Measurements from ENCODE around the gene HOXC10. TPM values are rescaled to one million over a fixed set of nuclear protein-coding genes. Genes with fewer than 3 reads are reported as not detected.

The HOXC10 gene
- total RNA-seq, 1 experiment from 2014 or later: 18.7 TPM

DNA sequence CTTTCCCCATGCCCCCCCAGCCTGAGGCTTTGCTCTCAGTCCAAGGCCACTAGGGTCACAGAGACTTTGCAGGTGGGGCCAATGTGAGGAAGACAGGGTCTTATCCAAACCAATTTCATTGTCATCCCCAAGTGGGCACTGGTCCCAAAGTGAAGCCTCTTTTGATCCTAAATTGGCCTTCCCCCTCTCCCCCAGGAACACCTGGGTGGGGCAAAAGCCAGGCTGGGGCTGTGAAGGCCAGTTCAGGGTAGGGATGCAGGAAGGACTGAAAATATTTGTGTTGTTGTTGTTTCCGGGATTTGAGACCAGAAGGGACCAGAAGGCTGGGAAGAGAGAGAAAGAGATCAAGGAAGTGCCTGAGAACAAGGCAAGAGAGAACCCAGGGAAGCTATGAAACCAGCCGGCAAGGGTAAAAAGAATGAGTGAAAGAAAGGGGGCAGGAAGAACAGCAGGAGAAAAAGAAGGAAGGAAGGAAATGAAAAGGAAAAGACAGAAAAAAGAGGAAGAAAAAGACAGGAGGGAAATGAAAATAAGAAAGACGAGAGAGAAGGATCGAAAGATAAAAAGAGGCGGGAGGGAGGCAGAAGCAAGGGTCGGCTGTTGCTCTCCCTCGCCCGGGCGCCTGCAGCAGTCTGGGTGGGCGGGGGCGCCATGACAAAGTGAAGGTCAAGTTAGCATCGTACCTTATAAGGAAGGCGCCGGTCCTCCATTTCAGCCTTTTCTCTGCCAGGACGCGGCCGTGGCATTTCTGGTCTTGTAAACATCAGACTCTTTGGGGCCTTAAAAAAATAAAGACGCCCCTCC lies 19.5 kb upstream of the HOXC10 start:
- DNase-seq (ENCODE audit: low read depth): peak; percentile 66

DNA sequence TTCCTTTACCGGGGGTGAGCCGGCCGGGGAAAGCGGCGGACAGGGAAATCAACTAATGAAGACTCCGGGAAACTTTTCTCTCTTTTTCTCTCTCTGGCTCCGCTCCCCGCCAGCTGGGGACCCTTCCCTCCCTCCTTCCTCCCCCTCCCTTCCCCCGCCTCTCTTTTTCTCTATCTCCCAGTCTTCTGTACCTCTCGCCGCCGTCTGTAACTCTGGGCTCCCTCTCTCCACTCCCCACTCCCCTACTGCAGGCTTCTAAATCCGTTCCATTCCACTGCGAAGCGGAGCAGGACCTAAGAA lies 18.9 kb upstream of the HOXC10 start:
- no peak for DNase-seq (ENCODE audit: low read depth)

DNA sequence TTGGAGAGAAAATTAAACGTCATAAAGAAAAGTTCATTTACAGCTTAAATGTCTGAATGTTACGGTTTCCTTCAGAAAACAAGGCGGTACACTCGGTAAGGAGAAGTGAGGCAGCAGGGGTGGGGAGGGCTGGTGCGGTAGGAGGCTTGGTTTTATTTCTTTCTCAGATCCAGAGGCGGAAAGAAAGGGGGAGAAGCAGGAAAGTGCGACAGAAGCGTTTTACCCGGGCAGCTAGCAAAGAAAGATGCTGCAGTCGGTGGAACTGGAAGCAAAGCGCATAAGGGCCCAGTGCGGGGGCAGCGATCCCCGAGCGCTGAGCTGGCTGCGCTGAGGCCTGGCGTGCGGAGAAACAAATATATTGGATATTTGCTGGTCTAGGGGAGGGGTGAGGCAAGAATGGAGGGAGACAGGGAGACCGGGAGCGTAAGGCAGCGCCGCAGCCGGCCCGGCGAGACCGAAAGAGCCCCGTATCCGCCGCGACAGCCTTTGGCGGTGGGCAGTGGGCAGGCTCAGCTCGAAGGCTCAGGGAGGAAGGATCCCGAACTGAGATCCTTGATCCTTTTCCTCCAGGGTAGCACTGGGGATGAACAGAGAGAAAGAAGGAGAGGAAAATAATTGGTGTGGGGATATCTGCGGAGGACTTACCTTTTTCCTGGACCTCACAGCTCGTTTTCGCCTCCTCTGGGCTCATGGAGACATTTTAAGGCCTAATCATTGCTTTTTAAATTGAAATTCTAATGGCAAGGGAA lies 18.4 kb upstream of the HOXC10 start:
- no peak for DNase-seq (ENCODE audit: low read depth)

DNA sequence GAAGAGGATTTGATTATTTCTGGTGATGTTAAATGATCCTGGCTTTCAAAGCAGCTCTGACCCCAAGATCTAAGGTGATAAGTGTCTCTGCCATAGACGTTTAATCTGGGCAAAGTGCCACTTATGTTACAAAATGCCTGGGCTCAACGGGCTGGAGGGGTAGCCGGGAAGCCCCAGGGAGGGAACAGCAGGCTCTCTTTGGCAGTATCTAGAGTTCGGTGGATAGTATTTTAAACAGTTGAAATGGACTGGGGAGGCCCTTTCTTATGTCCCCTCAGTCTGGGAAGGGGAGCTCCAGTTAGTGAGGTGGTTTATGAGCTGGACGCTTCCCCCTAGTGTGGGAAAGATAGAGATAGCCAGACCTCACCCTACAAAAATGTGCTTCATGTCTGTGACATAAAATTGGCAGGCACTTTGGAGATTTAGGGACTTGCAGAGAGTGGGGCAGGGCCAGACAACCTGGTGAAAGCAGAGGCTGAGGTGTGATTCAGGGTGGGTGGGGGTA lies 17.5 kb upstream of the HOXC10 start:
- no peak for DNase-seq (ENCODE audit: low read depth)

DNA sequence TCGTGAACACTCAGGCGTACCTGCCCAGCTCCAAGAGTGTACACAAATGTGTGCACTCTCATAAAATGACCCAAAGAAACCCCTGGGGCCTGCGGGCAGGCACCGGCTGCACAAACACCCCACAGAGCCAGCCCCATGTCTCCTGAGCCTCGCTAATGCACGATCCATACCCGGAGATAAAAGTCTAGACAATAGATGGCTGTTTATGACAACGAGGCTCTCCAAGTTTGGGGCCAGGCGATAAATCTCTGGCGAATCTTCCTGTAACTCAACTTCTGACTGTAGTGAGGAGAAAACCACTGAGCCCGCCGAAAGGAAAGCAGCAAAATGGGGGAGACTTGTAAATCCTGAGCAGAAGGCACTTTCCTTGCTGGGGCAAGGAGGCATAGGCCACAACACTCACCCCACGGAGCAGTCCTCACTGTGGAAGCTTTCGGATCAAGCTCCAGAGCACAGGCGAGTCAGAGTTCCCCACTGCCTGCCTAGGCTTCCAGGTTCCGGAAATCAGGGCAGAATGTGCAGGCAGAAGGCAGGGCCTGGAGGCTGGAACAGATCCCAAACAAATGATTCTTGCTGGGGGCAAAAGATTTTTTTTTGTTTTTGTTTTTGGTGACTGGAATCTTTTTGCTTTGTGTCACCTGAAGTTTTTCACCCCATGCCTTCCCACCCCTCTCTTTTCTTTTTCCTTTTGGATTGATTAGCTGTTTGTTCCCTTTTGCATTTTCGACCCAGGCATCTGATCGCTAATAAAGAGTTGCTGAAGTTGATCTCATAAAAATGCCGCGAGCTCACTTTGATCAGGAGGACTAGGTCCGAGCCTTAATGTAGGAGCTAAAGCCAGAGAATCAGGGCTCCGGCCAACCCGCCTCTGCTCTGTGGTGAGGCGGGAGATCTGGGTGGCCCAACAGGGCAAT lies 16.5 kb upstream of the HOXC10 start:
- no peak for DNase-seq (ENCODE audit: low read depth)

DNA sequence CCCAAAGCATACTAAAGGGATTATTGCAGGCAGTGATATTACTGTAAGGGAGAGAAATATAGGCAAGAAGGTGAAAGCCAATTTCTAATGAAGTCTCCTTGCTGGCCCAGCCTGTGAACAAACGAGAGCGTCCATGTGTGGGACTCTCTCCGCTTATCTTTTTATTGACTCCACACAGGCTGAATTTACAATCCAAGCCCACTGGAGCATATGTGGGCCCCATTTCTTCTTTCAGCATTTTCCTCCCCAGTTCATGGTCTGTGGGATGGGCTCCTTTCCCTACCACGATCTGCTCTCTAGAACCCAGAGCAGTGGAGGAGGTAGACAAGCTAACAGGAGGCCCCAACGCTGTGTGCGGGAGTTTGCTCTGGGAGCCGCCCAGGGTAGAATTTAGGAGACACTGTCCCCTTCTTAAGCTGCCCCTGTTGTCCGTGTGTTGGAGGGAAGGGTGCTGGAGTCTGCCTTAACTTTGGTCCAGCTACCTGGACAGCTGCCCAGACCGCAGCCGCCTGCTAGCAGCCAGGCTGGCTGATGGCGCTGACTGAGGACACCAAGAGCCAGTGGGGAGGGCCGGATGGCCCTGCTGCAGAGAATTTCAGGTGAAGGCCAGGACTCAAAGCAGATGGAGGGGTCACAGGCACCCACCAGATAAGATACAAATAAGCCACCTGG lies 15.2 kb upstream of the HOXC10 start:
- DNase-seq (ENCODE audit: low read depth): no peak

DNA sequence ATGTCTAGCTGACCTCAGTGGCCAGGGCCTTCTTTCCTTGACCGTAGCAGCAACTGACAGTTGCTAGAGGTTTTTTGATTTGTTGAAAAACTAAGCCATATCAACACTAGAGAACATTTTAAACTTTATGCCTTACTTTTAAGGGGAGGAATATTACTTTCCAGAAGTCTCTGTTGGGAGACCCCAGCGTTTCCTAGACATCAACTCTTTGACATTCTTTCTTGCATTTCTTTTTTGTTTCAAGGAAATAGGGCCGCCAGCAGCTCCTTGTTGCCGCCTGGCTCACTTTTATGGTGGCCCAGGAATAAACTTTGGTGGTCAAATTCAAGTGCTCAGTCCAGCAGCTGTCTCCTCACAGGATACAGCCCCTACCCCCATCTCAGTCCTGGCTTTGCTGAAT lies 14.5 kb upstream of the HOXC10 start:
- no peak for DNase-seq (ENCODE audit: low read depth)

DNA sequence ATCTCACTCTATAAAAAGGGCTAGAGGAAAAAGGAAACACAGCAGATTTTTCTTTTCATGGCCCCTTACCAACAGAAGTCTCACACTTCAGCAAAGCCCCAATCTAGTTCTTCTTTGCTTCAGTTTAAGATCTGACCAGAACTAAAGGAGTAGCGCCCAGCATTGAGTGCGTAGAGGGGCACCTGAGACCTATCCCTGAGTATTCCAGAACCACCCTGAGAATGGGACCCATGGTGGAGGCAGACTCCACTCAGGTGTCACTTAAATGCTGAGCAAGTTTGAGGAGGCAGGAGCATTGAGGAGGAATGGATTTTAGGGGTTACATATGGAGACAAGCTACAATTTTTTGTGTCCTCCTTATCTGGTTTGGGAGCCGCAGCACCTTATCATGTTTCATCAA lies 13.8 kb upstream of the HOXC10 start:
- DNase-seq (ENCODE audit: low read depth): no peak

DNA sequence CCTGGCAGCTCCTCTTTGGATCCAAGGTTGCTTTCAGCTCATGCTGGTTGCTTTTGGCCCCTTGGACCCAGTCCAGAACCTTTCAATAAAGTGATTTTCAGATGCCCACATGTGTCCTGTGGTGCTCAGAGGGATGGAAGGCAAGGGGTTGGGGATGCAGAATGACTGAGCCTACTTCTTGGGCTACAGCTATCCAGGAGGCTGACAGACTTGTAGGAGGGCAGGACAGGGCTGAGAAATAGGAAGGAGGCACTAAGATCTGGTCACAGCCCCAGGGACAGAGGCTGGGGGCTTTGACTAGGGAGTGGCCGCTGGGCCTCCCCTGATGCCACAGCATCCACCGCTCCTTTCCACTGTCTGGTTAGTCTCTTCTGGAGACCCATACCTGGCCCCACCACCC lies 13.3 kb upstream of the HOXC10 start:
- DNase-seq (ENCODE audit: low read depth): no peak

DNA sequence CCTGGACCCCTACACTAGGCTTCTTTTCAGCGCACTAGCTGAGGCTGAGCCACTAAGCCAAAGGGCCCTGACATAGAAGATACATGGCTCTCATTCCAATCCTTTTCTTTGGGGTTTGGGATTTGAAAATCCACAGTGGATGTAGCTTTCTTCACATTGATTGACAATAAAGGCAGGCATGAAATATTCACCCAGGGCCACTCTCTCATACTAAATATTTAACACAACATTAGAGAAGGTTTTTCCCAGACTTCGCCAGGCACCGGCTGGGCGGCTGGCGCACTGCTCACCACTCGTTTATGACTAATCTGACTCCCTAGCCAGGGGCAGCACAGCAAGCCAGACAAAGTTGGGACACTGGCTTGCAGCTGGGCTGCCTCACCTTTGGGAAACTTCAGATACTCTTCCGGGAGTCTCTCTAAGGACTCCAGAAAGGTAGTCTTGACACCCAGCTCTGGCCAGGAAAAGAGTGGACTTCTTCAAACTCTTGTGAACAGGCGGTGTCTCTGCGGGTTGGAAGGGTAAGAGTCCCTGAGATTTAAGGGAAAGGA lies 12.7 kb upstream of the HOXC10 start:
- DNase-seq (ENCODE audit: low read depth): peak; percentile 82

DNA sequence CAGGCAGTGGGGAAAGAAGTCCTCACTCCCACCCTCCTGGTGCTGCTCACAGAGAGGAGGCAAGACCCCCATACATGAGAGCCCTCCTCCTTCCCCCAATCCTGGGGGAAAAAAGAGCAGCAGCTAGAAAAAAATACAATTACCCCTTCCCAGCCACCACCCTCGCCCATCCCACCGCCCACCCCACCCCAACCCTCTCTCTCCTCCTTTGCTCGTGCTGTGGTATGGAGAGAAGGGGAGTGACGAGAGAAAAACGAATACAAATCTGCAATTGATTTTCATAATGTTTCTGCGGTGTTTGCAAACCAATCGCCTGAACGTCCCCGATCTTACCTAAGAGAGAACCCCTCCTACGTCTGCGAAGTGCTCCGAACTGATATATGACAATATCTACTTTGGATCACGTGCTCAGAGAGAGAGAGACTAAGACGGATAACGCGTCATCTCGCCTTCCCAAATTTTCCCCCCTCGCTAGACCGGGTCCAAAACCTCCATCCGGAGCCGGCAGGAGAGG lies 12.2 kb upstream of the HOXC10 start, which contains the start of gene HOXC11:
Gene HOXC11 (plus strand): TSS at position 405 of the 514 bp plus-strand sequence. CDS start 116 bp downstream, outside the sequence.
- DNase-seq (ENCODE audit: low read depth): no peak

DNA sequence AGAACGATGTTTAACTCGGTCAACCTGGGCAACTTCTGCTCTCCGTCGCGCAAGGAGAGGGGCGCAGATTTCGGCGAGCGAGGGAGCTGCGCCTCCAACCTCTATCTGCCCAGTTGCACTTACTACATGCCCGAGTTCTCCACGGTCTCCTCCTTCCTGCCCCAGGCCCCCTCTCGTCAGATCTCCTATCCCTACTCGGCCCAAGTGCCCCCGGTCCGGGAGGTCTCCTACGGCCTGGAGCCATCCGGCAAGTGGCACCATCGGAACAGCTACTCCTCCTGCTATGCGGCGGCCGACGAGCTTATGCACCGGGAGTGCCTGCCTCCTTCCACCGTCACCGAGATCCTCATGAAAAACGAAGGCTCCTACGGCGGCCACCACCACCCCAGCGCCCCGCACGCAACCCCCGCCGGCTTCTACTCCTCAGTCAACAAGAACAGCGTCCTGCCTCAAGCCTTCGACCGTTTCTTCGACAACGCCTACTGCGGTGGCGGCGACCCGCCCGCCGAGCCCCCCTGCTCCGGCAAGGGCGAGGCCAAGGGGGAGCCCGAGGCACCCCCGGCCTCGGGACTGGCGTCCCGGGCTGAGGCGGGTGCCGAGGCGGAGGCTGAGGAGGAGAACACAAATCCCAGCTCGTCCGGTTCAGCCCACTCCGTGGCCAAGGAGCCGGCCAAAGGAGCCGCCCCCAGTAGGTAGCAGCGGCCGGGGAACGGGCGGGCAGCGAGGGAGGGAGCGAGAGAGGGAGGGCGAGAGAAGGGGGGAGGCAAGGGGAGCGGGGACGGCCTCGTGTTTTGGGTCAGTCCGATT lies 11.5 kb upstream of the HOXC10 start:
- DNase-seq (ENCODE audit: low read depth): peak; percentile 70

DNA sequence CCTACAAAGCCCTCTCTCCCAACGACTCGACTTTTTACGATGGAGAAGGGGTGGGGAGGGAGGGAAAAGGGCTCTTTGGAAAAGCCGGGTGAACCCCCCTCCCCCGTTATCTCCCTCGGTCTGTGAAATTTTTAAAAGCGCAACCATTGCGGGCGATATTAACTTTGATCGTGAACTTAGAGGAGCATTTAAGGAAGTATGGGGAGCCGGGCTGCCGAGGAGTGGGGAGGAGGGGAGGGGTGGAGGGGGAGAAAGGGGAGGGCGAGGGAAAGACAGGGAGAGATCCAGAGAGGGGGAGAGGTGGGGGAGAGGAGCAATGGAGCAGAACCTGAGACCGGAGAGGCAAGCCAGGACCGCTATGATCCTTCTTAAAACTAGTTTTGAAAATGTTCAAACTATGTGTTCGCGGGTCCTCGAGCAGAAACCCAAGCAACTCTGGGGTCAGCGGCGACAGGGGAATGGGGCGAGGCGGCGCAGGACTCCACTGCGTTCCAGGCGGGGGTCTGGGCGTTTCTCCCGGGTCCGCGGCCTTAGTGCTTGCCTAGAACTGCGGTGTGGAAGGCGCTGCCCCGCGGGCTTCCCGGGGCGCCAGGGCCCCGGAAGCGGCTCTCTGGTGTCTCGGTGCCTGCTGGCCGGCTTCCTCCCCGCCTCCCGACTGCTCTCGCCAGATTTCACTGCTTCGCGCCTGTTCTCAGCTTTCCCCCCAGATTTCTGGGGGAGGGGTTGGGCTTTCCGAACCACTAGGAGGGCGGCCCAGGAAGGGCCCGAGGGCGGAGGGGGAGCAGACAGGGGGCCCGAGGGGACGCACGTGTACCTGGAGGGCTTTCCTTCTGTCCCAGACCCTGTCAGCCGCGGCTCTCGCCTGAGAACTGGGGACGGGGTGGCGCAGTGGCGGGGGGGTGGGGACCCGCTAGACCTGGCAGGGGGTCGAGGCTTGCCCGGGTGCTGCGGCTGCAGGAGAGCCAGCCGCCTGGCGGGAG lies 10.6 kb upstream of the HOXC10 start, which contains the start of gene HOTAIR:
Gene HOTAIR (minus strand): TSS at position 871 of the 980 bp plus-strand sequence.
- DNase-seq (ENCODE audit: low read depth): peak; percentile 72

DNA sequence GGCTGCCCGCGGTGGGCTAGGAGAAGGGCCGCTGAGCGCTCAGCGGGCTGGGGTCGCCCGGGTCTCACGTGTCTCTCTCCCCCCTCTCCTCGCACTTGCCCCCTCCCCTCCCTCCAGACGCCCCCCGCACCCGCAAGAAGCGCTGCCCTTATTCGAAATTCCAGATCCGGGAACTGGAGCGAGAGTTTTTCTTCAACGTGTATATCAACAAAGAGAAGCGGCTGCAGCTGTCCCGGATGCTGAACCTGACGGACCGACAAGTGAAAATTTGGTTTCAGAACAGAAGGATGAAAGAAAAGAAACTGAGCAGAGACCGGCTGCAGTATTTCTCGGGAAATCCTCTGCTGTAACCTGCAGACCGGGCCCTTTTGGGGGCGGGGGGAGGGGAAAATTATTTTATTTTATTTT lies 9.9 kb upstream of the HOXC10 start:
- DNase-seq (ENCODE audit: low read depth): no peak

DNA sequence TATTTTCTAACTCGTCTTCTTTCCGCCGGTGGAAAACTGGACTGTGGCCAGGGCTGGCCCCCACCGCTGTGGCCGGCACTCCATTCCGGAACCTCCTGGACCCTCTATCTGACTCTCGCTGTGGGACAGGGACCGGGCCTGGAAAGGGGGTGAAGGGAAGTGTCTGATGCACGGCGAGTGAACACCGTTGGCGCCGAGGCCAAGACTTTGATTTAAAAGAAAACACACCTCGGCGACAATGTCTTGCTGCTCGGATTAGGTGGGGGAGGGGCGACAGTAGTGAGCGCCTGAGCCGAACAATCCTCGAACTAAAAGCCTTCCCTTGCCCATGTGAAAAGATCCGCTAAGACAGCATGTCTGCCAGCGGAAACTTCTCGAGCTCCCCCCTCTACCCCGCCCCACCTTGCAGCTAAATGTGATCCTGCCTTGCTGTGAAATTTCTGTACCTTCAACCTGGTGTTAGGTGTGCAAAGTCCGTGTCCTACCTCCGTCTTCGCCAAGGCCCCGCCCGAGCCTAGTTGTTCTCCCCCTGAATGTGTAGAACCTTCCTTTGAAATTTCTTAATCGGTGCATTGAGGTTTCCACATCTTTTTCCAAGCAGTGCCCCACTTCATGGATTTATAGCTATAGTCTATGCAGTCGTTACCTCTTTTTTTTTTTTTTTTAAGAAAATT lies 9.3 kb upstream of the HOXC10 start:
- no peak for DNase-seq (ENCODE audit: low read depth)

DNA sequence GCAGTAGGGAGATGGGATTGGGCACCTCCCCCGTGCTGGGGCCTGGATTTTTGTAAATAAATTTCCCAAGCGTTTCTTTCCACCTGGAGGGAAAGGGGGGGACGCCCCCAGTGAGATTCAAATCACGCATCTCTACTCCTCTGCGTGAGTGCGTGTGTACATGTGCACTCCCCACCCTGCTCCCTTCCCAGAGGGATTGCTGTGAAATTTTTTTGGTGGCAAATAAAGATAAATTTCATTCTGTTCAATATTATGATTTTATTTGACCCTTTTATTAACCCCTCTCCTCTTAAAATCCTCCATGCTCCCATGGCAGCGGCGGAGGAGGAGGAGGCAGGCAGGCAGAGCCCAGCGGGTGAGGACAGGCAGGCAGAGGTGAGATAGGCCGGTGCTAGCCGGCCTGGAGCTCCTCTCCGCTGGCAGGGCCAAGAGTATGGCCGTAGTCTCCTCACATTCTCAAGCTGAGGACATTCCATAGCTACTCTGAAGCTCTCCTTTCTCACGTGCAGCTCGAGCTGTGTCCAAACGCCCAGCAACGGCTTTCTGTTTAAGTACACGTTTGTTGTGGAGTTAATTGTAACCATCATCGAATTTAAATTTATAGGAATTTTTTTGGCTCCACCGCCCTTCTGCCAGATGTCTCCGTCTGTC lies 8.6 kb upstream of the HOXC10 start:
- DNase-seq (ENCODE audit: low read depth): no peak

DNA sequence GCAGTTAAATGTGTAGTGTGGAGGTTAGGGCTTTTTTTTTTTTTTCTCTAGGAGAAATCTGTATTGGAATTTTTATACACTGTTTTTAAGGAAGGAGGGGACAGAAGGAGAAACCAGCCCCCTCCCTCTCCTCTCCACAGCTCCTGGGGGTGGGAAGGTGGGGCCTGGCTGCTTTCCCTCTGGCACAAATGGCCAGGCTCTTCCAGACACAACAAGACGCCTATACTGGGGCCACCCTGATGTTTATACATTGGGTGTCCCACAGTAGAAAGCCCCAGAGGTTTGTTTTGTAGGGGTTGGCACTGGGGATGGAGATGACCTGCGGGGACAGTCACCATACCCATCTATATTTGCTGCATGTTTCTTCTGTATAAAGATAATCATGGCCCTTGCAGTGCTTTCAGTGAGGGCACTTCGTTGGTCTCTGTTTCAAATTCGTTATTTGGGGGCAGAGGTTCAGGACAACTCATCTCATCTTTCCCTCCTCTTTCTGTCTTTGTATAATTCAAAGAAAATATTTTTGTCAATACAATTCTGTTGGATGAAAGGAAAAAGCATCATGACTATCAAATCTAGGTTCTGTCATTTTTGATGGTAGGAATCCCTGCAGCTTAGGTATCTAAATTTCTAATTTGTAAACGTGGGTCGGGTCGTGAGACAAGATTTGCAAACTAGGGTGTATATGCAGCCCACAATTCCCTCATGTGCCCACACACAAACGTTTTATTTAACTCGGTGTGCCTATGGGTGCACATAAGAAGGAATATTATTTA lies 7.9 kb upstream of the HOXC10 start:
- no peak for DNase-seq (ENCODE audit: low read depth)
